Ishikawa (cell line): ENCODE results near the gene RAB6B.

Experiments used
- CEBPB ChIP-seq: IDR thresholded peaks from 2 replicates; pipeline ENCODE4 v1.6.1; 2012
- CREB1 ChIP-seq: IDR thresholded peaks from 2 replicates; pipeline ENCODE4 v1.6.1; 2012; ENCODE audit warnings: low read depth
- EP300 ChIP-seq: IDR thresholded peaks from 2 replicates; pipeline ENCODE4 v1.6.1; 2012; ENCODE audit warnings: borderline replicate concordance
- FOXM1 ChIP-seq: IDR thresholded peaks from 2 replicates; pipeline ENCODE4 v1.6.1; 2012; ENCODE audit warnings: low read depth, borderline replicate concordance
- NFIC ChIP-seq: IDR thresholded peaks from 2 replicates; pipeline ENCODE4 v1.6.1; 2012
- RAD21 ChIP-seq: IDR thresholded peaks from 2 replicates; pipeline ENCODE4 v1.6.1; 2012; ENCODE audit warnings: low read depth
- TCF12 ChIP-seq: IDR thresholded peaks from 2 replicates; pipeline ENCODE4 v1.6.1; 2012; ENCODE audit warnings: low read depth
- TEAD4 ChIP-seq: IDR thresholded peaks from 2 replicates; pipeline ENCODE4 v1.6.1; 2012
- YY1 ChIP-seq: IDR thresholded peaks from 2 replicates; pipeline ENCODE4 v1.6.1; 2012; ENCODE audit warnings: low read depth
- ZBTB7A ChIP-seq: IDR thresholded peaks from 2 replicates; pipeline ENCODE4 v1.6.1; 2012; ENCODE audit warnings: low read depth
- TF ChIP-seq, protein P1 (sequence below): IDR thresholded peaks from 2 replicates; pipeline ENCODE4 v1.6.1; 2012
- TF ChIP-seq, protein P2 (sequence below): IDR thresholded peaks from 2 replicates; pipeline ENCODE4 v1.6.1; 2012

The RAB6B gene

DNA sequence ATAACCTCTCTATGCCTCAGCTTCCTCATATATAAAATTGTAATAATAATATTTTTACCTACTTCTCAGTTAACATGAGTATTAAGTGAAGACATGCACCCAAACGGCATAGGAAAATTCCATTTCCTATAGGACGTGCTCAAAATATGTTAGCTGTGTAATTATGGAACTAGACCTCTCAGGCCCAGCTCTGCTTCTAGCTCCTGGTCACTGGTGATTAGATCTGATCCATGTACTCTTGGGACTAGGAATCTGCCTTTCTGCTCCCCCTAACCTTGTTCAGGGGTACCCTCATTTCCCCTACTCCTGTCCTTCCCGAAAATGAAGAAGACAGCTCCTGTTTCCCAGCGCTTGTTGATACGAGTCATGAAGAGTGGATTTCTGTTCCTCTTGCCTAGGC is 119.8 kb downstream of the RAB6B start:
- TF ChIP-seq TCF12: no peak
- TF ChIP-seq YY1: no peak
- TF ChIP-seq, protein P1, sequence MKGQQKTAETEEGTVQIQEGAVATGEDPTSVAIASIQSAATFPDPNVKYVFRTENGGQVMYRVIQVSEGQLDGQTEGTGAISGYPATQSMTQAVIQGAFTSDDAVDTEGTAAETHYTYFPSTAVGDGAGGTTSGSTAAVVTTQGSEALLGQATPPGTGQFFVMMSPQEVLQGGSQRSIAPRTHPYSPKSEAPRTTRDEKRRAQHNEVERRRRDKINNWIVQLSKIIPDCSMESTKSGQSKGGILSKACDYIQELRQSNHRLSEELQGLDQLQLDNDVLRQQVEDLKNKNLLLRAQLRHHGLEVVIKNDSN: no peak
- TF ChIP-seq CREB1: no peak

DNA sequence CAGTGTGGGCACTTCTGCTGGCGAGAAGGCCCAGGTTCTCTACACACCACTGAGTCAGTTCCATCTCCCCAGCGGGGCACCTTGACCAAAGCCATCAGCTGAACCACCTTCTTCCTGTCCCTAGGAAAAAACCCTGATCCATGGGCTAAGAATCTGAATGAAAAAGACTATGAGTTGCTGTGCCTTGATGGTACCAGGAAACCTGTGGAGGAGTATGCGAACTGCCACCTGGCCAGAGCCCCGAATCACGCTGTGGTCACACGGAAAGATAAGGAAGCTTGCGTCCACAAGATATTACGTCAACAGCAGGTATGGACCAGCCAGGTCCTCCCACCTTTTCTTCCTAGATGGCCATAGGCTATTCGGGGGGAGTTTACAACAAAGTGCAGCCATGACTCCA is 120.4 kb downstream of the RAB6B start:
- TF ChIP-seq, protein P2, sequence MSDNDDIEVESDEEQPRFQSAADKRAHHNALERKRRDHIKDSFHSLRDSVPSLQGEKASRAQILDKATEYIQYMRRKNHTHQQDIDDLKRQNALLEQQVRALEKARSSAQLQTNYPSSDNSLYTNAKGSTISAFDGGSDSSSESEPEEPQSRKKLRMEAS: no peak
- TF ChIP-seq CEBPB (no peak), ZBTB7A (no peak), YY1 (no peak), TEAD4 (no peak), EP300 (no peak), FOXM1 (no peak), RAD21 (no peak), NFIC (no peak)
- TF ChIP-seq, protein P1: no peak
